WI38 (cell line): Measurements from ENCODE around the gene ETV3L.

Experiments used
- H3K4me3 ChIP-seq: 2 replicates; pipeline ENCODE4 v1.5.1; 2011; ENCODE audit warnings: low read depth, mild to moderate bottlenecking, control low read depth, low read length
- TF ChIP-seq, protein P1 (sequence below): IDR thresholded peaks from 2 replicates; pipeline ENCODE4 v1.5.1; 2012; ENCODE audit warnings: low read depth, mild to moderate bottlenecking, control low read depth, low read length

Gene ETV3L

GRCh38 chr1:157142201-157142600 is 42.6 kb upstream of the ETV3L start:
- TF ChIP-seq, protein P1, sequence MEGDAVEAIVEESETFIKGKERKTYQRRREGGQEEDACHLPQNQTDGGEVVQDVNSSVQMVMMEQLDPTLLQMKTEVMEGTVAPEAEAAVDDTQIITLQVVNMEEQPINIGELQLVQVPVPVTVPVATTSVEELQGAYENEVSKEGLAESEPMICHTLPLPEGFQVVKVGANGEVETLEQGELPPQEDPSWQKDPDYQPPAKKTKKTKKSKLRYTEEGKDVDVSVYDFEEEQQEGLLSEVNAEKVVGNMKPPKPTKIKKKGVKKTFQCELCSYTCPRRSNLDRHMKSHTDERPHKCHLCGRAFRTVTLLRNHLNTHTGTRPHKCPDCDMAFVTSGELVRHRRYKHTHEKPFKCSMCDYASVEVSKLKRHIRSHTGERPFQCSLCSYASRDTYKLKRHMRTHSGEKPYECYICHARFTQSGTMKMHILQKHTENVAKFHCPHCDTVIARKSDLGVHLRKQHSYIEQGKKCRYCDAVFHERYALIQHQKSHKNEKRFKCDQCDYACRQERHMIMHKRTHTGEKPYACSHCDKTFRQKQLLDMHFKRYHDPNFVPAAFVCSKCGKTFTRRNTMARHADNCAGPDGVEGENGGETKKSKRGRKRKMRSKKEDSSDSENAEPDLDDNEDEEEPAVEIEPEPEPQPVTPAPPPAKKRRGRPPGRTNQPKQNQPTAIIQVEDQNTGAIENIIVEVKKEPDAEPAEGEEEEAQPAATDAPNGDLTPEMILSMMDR = no peak
- no peak overlapping the region for H3K4me3 ChIP-seq

DNA sequence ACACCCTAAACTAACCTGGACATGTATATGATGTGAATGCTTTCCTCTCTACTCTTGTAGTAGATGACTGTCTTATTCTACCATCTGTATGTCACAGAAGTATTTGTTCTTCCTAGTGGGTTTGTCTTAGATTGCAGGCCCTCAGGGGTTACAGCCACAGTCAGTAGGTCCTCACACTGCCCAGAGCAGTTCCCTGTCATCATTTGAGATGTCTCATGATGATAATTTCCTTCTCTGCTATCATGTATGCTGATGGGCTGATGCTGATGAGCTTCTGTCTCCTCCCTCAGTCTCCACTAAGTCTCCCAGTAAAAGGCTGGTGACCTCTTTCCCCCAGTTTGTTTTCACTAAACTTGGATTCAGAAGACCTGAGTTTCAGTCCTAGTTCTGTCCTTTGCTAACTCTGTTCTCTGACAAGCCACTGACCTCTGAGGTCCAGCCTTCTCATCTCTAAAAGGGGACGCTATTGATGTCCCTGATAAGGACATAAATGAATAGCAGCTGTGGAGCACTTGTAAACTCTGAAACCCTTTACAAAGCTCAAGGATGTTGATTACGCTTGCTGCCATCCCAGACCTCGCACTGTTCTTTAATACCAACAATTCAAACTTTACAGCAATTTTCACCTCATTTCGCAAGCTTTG is 41.7 kb upstream of the ETV3L start:
- no peak overlapping the region for H3K4me3 ChIP-seq
- TF ChIP-seq, protein P1 = no peak

DNA sequence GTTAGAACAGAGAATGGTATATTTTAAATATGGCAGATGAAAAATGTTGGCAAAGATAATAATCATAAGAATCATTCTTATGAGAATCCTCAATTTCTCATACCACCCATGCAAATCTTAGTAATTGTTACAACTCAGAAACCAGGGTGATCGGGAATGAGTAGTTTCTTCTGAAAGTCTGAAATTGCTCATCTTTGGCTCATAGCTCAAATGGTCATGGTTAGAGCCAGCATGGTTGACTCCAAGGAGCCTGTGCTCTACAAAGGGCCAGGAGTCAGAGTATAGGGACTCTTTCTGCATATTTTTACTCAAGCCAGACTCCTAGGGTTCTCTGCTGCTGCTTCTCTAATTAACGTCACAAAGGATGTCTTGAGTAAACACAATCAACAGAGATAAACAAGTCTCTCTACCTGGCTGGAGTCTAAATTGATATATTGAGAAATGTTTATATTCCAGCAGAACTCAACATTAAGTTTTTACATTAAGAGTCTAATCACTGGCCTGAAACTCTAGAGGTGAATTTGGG is 40.5 kb upstream of the ETV3L start:
- TF ChIP-seq, protein P1 = no peak
- H3K4me3 ChIP-seq = no peak overlapping the region

GRCh38 chr1:157139052-157139715 is 39.6 kb upstream of the ETV3L start:
- TF ChIP-seq, protein P1 = no peak
- peak overlapping the region; percentile 96 for H3K4me3 ChIP-seq

GRCh38 chr1:157138220-157139051 is 38.8 kb upstream of the ETV3L start, which contains the start of gene ETV3:
Gene ETV3, minus strand, starts transcription at chr1:157138395. Its CDS starts 2,043 bp downstream, at chr1:157136352.
- H3K4me3 ChIP-seq = peak within 1 kb of the TSS; percentile 96
- TF ChIP-seq, protein P1 = no peak

DNA sequence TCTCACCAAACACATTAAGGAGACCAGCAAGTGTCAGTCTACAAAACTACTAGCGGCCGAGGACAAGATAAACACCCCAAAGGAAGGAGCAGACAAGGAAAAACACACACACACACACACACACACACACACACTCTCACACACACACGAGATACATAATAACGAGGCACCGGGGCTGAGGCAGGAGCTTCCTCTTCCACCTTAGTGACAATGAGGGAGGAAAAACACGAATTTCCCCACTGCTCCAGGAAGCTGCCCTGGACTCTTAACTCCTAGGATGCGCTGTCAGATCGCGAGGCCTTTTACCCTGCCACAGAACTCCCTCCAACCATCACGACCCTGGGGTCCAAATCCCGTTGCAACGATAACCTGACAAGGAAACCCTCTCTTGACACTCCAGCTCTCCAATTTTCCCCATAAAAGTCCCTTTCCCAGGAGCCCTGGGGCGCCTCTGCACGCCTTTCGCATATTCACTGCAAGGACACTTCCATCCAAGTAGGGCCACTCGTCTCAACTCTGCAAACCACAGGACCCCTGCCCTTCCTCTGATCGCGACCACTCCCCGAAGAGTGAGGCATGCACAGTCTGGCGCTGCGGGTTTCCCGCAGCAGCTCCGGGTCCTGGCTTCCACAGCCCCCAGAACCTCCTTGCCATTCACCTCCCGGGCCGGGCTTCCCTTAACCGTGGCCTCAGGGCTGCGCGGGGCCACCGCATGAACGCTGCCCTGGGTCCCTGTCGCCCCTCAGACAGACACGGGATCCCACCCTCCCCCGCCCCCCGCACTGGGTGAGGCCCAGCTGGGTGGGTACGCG is 38.0 kb upstream of the ETV3L start:
- H3K4me3 ChIP-seq = peak overlapping the region; percentile 96
- TF ChIP-seq, protein P1 = no peak
